A549 treated with dexamethasone at 1 μM for 4 hours (cell line): ENCODE measurements around the gene ADAM17. TPM values are rescaled to one million over a fixed set of nuclear protein-coding genes. Genes with fewer than 3 reads are reported as not detected.

Source experiments
- total RNA-seq: library from RNA; stranded (reverse); fragments of 200-300 nt; extraction: Qiagen RNA extraction; gene quantifications from 5 replicates; pipeline ENCODE4 v1.2.3, GENCODE V29; 2022

The ADAM17 gene
- total RNA-seq, result 28.1 to 37.6 TPM (median 37.2 TPM) in 5 replicates

DNA sequence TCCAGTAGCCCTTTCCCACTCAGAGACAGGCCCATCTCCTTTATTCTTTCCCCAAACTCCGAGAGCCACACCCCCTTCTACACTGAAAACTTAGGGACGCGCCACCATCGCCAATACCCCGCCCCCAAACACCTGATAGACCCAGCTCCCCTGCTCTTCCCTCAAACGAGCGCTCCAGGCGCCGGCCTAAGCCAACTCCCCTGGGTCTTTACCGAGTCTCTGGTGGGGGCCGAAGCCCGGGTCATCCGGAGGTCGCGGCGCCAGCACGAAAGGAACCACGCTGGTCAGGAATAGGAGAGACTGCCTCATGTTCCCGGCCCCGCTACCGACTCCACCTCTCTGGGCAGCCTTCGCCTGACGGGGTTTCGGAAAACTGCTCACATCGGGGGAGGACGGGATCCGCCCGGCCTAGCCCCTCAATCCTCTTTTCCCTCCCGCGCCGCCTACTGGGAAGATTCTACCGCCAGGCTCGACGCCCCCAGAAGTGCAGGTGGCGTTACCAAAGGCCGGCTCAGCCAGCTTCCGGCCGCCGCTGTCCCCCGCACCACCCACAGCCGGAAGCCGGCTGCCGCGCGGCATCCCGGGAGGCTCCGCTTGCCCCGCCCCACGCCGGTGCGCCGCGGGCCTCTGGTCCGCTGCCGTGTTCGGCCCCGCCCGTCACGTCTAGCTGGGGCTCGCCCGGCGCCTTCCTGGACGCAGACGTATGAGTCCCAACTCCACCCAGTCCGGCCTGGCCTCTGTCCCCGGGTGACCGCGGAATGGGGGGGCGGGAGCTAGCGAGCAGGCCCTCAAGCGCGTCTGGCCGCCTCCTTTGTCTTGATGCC, at the start of gene ADAM17:
TSS of gene ADAM17 (minus strand) at position 534 of the 824 bp plus-strand sequence. CDS start at position 309, 225 bp downstream.

DNA sequence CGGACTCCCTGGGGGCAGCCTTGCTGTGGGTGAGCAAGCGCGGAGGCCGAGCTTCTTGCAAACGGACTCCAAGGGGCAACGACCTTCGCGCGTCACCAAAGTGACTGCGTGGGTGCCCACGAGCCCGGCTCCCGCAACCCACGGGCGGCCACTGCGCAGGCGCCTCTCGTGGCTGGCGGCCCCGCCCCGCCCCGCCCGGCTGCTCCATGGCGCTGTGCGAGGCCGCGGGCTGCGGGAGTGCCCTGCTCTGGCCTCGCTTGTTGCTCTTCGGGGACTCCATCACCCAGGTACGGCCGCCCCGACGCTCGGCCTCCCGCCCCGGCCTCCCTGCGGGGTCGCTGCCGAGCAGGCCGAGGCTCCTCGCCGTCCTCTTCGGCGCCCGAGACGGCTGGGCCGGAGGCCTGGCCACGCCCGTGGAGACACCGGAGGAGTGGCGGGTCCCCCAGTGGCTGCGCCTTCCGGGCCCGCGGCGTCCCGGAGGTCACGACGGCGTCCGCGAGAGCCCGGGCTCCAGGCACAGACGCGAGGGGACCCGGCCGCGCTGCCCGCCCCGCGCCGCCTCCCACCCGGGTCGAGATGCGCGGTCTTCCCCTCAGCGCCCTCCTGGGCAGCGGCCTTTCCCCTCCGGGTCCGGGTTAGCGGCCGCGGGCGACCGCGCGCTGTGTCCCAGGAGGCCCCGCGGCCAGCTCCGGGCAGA, 81.1 kb downstream of the ADAM17 start, which contains the start of gene IAH1:
TSS of gene IAH1 (plus strand) at position 191 of the 697 bp plus-strand sequence. CDS start at position 207, 16 bp downstream.

Other genes starting within 250 kb of the ADAM17 start
- gene ITGB1BP1, start 132.3 kb downstream of the ADAM17 start, total RNA-seq, result 162 to 220 TPM (median 176 TPM) in 5 replicates
- gene CPSF3, start 132.2 kb downstream of the ADAM17 start, total RNA-seq, result 56.0 to 60.8 TPM (median 58.1 TPM) in 5 replicates
- gene IAH1, start 81.3 kb downstream of the ADAM17 start, total RNA-seq, result 90.9 to 109 TPM (median 103 TPM) in 5 replicates
- gene YWHAQ, start 75.2 kb upstream of the ADAM17 start, total RNA-seq, result 1,138 to 1,236 TPM (median 1,184 TPM) in 5 replicates